ENCODE measurements around the gene EIF3A.
"Not testable (repeated sequence)": the region's sequence is repeated elsewhere in the genome, so short reads cannot be mapped to it uniquely, and the experiment has no call there.

EIF3A gene

GRCh38 chr10:119098576-119098975, 18.0 kb upstream of the EIF3A start:
- no peak for DNase-seq

GRCh38 chr10:119096641-119097415, 16.2 kb upstream of the EIF3A start:
- not testable (repeated sequence) for DNase-seq

GRCh38 chr10:119095640-119096039, 15.0 kb upstream of the EIF3A start:
- no peak for DNase-seq

- peak; percentile 74 for DNase-seq
These were observed 10.4 kb upstream of the EIF3A start for GRCh38 chr10:119090968-119091367.

GRCh38 chr10:119090026-119090795, 9.6 kb upstream of the EIF3A start:
- no peak for DNase-seq

GRCh38 chr10:119087271-119087882, 6.8 kb upstream of the EIF3A start:
- no peak for DNase-seq

GRCh38 chr10:119084896-119085295, 4.3 kb upstream of the EIF3A start:
- DNase-seq: no peak

- peak; percentile 73 for DNase-seq
These were observed 757 bp downstream of the EIF3A start for GRCh38 chr10:119079599-119080520.

- no peak for DNase-seq
These were observed 2.0 kb downstream of the EIF3A start for GRCh38 chr10:119078422-119079179.

- no peak for DNase-seq
These were observed 7.0 kb downstream of the EIF3A start for GRCh38 chr10:119073584-119073983.

GRCh38 chr10:119070395-119071165, 10.0 kb downstream of the EIF3A start:
- no peak for DNase-seq

- no peak for DNase-seq
These were observed 18.7 kb downstream of the EIF3A start for GRCh38 chr10:119061926-119062325.

GRCh38 chr10:119061352-119061751, 19.3 kb downstream of the EIF3A start:
- DNase-seq: no peak

- DNase-seq: no peak
These were observed 20.5 kb downstream of the EIF3A start for GRCh38 chr10:119060107-119060506.

GRCh38 chr10:119059557-119059956, 21.1 kb downstream of the EIF3A start:
- DNase-seq: no peak

GRCh38 chr10:119058010-119058409, 22.6 kb downstream of the EIF3A start:
- DNase-seq: no peak

GRCh38 chr10:119055472-119055871, 25.1 kb downstream of the EIF3A start:
- no peak for DNase-seq

- DNase-seq: no peak
These were observed 28.8 kb downstream of the EIF3A start for GRCh38 chr10:119051775-119052174.

GRCh38 chr10:119049777-119050176, 30.8 kb downstream of the EIF3A start:
- DNase-seq: no peak

GRCh38 chr10:119049361-119049760, 31.3 kb downstream of the EIF3A start:
- DNase-seq: no peak

GRCh38 chr10:119045561-119045960, 35.1 kb downstream of the EIF3A start:
- DNase-seq: no peak

Measured in fibroblast of skin of scalp (primary cell).